ENCODE data around the gene TNNT2. TPM values are rescaled to one million over a fixed set of nuclear protein-coding genes. Genes with fewer than 3 reads are reported as not detected.

TNNT2 gene
- total RNA-seq, 1 donor from 2014 or later: not detected

- DNase-seq (ENCODE audit: low spot score in 2 of 2) (no peak), FAIRE-seq (no peak)
Measured at GRCh38 chr1:201379733-201380242, 2.3 kb upstream of the TNNT2 start.

GRCh38 chr1:201378804-201379203 is 1.3 kb upstream of the TNNT2 start:
- FAIRE-seq (no peak), DNase-seq (ENCODE audit: low spot score in 2 of 2) (no peak)

GRCh38 chr1:201376464-201377374 is 761 bp downstream of the TNNT2 start:
- DNase-seq (ENCODE audit: low spot score in 2 of 2) (no peak), FAIRE-seq (no peak)

GRCh38 chr1:201376107-201376463 is 1.4 kb downstream of the TNNT2 start:
- DNase-seq (ENCODE audit: low spot score in 2 of 2): no peak
- no peak for FAIRE-seq

GRCh38 chr1:201375169-201375568 is 2.3 kb downstream of the TNNT2 start:
- no peak for DNase-seq (ENCODE audit: low spot score in 2 of 2)
- FAIRE-seq: no peak

GRCh38 chr1:201374364-201374763 is 3.1 kb downstream of the TNNT2 start:
- FAIRE-seq: no peak
- no peak for DNase-seq (ENCODE audit: low spot score in 2 of 2)

- DNase-seq (ENCODE audit: low spot score in 2 of 2) (no peak), FAIRE-seq (no peak)
Measured at GRCh38 chr1:201371792-201372191, 5.7 kb downstream of the TNNT2 start.

- DNase-seq (ENCODE audit: low spot score in 2 of 2): no peak
Measured at GRCh38 chr1:201371276-201371675, 6.2 kb downstream of the TNNT2 start.

GRCh38 chr1:201370500-201370899 is 7.0 kb downstream of the TNNT2 start:
- no peak for FAIRE-seq
- DNase-seq (ENCODE audit: low spot score in 2 of 2): no peak

More at GRCh38 chr1:201371276-201371675, 6.2 kb downstream of the TNNT2 start:
- FAIRE-seq: no peak

- DNase-seq (ENCODE audit: low spot score in 2 of 2) (no peak), FAIRE-seq (no peak)
Measured at GRCh38 chr1:201369209-201369608, 8.3 kb downstream of the TNNT2 start.

GRCh38 chr1:201366696-201367095 is 10.8 kb downstream of the TNNT2 start:
- no peak for DNase-seq (ENCODE audit: low spot score in 2 of 2)
- FAIRE-seq: no peak

- no peak for DNase-seq (ENCODE audit: low spot score in 2 of 2)
- no peak for FAIRE-seq
Measured at GRCh38 chr1:201365251-201365650, 12.2 kb downstream of the TNNT2 start.

- no peak for DNase-seq (ENCODE audit: low spot score in 2 of 2)
- FAIRE-seq: no peak
Measured at GRCh38 chr1:201364808-201365105, 12.7 kb downstream of the TNNT2 start.

- FAIRE-seq (no peak), DNase-seq (ENCODE audit: low spot score in 2 of 2) (no peak)
Measured at GRCh38 chr1:201363467-201363866, 14.0 kb downstream of the TNNT2 start.

GRCh38 chr1:201362906-201363305 is 14.6 kb downstream of the TNNT2 start:
- DNase-seq (ENCODE audit: low spot score in 2 of 2) (no peak), FAIRE-seq (no peak)

- FAIRE-seq (no peak), DNase-seq (ENCODE audit: low spot score in 2 of 2) (peak; percentile 69 to 87)
Measured at GRCh38 chr1:201361652-201362504, 15.6 kb downstream of the TNNT2 start.

GRCh38 chr1:201360901-201361651 is 16.4 kb downstream of the TNNT2 start:
- DNase-seq (ENCODE audit: low spot score in 2 of 2) (no peak), FAIRE-seq (no peak)

GRCh38 chr1:201360486-201360885 is 17.0 kb downstream of the TNNT2 start:
- FAIRE-seq (no peak), DNase-seq (ENCODE audit: low spot score in 2 of 2) (no peak)

GRCh38 chr1:201359873-201360210 is 17.6 kb downstream of the TNNT2 start:
- FAIRE-seq: no peak
- no peak for DNase-seq (ENCODE audit: low spot score in 2 of 2)

- DNase-seq (ENCODE audit: low spot score in 2 of 2): no peak
- no peak for FAIRE-seq
Measured at GRCh38 chr1:201359031-201359872, 18.2 kb downstream of the TNNT2 start.

Measured in frontal cortex (tissue), 4 donors.